ENCODE measurements around the gene ARAF.
"Not testable (repeated sequence)": the region's sequence is repeated elsewhere in the genome, so short reads cannot be mapped to it uniquely, and the experiment has no call there.

ARAF gene

DNA sequence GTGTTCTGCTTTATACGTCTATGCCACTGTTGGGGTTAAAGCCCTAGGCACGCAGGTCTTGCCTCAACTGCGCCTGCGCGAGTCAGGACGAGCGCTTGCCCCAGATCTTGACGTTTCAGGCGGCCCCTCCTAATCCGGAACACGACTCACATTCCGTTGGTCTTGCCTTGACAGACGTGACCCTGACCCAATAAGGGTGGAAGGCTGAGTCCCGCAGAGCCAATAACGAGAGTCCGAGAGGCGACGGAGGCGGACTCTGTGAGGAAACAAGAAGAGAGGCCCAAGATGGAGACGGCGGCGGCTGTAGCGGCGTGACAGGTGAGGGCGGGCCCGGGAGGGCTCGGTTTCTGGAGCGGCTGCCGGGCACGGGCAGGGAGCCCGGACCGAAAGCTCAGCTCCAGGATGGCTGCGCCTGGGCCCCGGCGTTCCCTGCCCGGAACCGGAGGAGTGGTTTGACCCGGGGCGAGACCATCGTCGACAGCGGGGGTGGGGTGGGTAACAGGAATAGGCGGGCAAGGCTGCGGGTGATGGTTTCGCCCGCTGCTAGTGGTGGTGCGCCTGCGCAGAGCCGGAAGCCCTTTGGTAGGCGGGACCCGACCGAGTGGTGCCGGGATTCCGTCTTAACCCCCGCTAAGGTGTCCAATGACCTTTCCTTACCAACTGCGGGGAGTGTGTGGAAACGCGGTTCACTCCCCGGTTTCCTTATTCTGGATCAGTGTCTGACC is at the start of gene ARAF:
ARAF (plus strand) TSS at position 272 of the 725 bp plus-strand sequence. CDS start 1,763 bp downstream, outside the sequence.
- DNase-seq, result peak; percentile 94 to 95

DNA sequence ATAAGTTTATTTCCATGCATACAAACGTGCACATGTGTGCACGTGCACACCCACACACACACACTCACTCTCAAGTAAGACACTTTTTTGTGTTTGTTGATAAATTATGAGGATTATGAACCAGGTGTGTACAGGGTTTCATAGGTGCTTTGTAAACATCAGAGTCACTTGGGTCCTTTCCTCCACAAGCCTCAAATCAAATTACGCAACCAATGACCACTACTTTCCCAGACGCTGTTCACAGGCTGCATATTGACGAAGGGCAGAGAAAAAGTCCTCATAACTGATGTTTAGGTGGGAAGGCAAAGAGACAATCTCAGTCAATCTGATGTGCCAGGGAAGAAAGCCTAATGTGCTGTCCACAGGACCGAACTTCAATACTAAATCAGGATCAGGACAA is 48.6 kb upstream of the ARAF start:
- DNase-seq, result not testable (repeated sequence)

DNA sequence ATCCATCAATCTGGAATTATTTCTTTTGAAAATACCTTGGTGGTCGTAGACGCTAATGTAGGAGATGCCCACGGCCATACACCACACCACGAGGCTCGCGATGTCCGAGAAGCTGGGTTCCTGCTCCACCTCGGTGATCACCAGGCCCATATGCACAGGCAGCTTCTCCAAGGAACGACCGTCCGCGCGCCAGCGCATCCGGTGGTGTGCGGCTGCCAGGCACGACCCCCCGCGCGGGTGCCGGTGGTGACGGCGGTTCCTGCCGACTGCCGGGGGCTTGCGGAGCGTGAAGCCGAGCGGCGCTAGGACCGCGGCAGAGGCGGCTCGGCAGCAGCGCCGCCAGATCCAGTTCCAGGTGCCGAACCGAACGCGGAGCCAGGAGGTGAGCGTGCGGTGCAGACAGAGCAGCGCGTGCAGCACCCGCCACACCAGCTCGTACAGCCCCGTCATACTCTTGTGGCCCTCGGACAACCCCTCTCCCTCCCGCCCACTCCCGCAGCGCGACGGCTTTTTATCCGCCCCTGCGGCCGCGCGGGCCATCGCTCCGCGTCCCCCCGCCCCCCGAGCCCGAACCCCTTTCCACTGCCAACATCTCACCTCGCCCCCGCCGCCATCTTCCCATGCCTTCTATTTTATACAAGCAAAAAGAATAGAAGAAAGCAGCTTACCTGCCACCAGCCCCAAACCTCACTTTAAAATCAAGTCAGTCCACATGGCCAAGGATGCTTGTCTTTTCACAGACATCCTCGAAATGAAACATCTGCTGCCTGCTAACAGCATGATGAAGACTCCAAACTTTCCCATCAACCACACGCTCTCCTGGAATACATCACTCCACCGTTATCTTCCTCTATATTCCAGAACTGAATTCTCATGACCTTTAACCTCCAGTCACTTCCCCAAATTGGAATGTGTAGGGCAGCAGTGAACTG is 47.7 kb upstream of the ARAF start:
- DNase-seq, result not testable (repeated sequence)

DNA sequence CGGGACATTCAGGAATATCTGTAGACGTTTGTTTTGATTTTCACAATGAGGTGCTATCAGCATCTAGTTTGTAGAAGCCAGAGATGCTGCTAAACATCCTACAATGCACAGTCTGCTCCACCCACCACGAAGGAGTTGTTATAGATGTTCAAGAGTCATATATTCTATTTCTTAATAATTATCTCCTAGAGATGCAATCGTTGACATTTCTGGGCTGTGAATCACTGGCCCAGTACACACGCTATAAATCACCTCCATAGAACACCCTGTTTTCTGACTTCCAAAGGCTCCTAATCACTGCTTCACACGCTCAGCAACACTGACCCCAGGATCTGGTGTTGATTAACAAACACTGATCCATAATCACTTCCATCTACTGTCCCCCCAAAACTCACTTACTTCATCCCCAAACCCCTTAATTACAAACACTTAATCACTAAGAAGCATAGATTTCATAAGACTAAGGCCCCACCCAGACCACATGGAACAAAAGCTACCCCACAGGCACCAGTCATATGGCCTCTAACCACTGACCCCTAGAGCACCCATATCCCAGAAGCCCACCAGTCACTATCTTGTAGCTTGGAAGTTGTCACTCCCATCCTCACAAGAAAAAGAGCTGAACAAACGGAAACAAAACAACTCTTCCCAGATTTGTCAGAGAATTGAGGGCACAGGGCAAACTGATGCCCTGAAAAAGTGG is 46.3 kb upstream of the ARAF start:
- no peak for DNase-seq

DNA sequence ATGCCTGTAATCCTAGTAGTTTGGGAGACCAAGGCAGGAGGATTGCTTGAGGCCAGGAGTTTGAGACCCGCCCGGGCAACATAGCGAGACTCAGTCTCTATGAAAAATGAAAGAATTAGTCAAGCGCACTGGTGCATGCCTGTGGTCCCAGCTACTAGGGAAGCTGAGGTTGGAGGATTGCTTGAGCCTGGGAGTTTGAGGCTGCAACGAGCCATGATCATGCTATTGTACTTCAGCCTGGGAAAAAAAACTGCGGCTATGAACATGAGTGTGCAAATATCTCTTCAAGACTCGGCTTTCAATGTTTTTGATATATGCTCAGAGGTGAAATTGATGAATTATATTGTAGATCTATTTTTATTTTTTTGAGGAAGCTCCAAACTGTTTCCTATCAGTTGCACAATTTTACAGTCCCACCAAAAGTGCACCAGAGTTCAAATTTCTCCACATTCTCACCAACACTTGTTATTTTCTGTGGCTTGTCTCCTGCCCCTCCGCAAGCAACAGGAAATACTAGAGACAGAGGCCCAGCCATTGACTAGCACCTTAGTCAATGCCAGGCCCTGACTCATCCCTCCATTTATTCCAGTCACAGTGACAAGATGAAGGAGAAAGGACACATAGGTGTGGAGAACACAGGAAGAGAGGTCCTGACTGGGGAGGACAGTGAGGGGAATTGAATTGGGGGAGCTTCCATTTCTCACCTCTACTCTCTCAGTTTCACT is 44.9 kb upstream of the ARAF start:
- DNase-seq, result no peak

DNA sequence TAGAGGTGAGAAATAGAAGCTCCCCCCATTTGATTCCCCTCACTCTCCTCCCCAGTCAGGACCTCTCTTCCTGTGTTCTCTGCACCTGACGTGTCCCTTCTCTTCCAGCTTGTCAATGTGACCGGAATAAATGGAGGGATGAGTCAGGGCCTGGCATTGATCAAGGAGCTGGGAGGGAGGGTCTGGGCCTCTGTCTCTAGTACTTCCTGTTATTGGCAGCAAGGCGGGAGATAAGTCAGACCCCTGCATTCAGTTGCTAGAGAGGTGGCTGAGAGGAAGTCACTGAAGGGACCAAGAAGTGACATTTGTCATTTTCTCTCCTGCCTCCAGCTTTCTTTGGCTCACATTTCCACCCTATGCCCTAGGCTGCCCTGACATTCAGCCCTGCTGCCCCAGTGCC is 42.9 kb upstream of the ARAF start:
- DNase-seq, result no peak

DNA sequence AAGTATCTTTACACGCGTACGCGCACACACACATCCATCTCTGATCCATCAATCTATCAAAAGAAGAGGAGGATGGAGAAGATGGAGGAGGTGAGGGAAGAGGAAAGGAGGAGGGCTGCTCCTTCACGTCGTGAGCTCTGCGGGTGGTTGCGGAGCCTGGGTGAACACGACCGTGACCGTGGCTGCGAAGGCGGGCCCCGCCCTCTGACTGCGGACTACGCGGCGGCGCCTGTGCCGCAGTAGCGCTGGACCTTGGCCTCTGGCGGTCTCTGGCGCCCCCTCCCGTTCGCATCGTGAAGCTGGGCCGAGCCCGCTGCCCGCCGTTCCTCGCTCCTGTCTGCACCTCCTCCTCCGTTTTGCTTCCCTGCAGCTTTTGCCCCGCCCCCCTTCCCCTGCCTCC is 37.7 kb upstream of the ARAF start:
- peak; percentile 73 to 76 for DNase-seq

DNA sequence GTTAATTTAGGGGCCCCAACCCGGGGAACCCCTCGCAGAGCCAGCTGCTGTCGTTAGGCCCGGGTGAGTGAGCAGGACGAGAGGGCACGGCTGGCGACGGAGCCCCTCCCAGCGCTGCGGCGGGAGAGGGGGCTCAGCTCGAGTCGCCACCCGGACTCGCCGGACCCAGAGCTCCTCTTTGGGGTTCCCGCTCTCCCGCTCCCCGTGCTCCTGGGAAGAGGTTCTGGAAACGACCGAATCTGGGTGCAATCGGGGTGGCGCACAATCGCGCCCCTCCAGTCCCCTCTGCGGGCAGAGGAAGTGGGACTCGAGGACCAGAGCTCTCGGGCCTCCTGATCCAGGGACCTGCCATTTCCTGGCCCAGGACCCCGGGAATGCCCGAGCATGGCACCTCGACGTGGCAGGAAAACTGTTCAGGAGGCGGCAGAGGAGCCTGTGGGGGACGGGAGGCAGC is 37.3 kb upstream of the ARAF start:
- DNase-seq, result no peak

DNA sequence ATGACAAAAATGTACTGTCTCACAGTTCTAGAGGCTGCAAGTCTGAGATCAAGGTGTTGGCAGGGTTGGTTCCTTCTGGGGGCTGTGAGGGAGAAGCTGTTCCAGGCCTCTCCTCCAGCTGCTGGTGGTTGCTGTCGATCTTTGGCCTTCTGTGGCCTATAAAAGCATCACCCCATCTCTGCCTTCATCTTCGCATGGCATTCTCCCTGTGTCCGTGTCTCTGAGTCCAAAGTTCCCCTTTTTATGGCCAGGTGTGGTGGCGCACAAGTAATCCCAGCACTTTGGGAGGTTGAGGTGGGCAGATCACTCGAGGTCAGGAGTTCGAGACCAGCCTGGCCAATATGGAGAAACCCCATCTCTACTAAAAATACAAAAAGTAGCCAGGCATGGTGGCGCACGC is 31.5 kb upstream of the ARAF start:
- no peak for DNase-seq

DNA sequence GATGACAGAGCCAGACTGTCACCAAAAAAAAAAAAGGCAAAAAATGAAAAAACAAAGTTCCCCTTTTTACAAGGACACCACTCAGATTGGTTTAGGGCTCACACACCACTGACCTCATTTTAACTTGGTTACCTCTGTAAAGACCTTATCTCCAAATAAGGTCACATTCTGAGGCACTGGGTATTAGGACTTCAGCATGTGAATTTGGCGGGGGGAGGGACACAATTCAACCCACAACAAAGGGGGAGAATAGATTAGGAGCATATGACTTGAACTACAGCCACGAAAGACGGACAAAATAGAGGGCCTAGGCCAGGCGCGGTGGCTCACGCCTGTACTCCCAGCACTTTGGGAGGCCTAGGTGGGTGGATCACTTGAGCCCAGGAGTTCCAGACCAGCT is 31.0 kb upstream of the ARAF start:
- DNase-seq, result no peak

DNA sequence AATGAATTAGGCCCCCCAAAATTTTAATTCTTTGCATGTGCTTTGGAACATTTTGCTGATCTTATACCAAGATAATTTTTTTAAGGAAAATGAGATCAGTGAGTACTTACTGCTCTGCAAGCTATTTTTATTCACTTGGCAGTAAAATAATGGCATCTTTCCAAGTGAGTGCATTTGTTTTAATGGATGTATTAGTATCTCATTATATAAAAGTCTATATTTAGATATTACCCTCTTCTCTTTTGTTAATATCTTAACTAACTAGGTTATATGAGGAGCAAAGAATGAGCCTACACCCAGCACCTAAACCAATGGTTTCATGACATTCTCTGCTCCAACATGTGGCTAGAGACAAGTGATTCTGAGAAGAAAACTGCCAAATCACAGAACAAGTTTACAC is 21.1 kb upstream of the ARAF start:
- DNase-seq, result no peak

DNA sequence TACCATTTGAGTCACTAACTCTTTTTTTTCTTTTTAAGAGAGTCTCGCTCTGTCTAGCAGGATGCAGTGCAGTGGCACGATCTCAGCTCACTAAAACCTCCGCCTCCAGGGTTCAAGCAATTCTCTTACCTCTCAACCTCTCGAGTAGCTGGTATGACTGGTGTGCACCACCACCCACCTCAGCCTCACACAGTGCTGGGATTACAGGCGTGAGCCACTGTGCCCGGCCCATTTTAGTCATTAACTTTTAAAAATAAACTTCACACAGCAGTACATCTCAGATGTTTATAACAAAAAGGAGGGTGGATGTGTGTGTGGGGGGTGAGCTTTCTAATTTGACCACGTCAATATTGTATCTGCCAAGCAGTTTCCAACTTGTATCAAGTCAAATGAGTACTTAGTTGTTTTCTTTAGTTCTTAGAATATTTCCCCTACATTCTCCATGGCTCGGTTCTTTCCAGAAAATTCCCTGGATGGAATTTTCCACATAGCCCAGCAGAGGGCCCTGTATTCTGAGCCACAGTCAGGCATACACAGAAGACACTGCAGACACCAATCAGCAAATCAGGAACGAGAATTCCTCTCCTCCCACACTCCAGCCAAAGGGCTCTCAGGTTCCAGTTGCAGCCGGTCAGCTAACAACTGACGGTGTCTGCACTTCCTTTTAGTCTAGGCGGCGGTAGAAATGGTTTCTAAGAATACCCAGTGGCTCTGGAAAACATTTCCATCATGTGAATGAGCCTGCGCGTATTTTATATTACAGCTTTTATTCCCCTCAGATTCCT is 20.1 kb upstream of the ARAF start:
- no peak for DNase-seq

DNA sequence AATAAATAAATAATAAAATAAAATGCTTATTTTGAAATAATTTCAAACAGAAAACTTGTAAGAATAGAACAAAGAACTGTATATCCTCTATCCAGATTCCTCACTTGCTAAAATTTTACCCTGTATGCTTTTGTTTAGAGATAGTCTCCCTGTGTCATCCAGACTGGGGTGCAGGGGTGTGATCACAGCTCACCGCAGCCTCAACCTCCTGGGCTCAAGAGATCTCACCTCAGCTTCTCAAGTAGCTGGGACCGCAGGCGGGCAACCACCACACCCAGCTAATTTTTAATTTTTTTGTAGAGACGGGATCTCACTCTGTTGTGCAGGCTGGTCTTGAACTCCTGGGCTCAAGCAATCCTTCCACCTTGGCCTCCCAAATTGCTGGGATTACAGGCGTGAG is 17.5 kb upstream of the ARAF start:
- no peak for DNase-seq

DNA sequence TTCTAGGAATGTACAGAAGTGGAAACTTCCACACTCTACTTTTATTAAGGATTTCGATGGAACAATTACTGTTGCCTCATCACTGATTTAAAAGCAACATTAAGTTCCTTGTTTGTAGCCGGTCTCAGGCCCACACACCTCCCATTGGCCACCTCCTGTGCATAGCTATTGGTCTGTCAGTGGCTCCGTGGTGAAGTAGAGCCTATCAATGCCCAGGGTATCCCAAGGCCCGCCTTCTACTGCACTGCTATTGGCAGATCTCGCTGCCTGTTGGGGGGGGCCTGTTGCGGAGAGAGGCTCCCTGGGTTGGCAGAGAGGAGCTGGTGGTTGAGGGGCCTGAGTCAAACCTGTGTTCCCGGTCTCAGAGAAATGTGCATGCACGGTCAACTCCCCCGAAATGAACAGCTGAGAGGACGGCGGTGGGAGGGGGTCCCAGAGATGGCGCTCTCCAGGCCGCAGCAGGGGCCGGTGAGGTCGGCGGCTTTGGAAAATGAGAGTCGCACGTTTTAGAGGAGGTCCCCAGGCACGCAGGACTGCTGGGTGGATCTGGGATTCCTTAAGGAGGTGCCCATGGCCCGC is 4.9 kb upstream of the ARAF start:
- peak; percentile 78 to 81 for DNase-seq

DNA sequence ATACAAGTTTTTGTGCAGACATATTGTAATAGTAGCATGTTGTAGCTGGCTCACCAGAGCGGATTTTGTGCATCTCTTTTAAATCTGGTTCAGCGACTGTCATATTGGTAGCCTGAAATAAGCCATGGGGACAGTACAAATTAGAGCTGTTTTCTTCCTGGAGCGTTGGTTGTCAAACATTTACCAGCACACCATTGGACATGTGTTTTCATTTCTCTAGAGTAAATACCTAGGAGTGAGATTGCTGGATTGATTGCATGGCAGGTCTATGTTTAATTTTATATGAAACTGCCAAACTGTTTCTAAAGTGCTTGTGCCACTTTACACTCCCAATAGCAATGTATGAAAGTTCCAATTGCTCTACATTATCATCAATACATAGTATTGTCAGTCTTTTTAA is 2.6 kb upstream of the ARAF start:
- no peak for DNase-seq

DNA sequence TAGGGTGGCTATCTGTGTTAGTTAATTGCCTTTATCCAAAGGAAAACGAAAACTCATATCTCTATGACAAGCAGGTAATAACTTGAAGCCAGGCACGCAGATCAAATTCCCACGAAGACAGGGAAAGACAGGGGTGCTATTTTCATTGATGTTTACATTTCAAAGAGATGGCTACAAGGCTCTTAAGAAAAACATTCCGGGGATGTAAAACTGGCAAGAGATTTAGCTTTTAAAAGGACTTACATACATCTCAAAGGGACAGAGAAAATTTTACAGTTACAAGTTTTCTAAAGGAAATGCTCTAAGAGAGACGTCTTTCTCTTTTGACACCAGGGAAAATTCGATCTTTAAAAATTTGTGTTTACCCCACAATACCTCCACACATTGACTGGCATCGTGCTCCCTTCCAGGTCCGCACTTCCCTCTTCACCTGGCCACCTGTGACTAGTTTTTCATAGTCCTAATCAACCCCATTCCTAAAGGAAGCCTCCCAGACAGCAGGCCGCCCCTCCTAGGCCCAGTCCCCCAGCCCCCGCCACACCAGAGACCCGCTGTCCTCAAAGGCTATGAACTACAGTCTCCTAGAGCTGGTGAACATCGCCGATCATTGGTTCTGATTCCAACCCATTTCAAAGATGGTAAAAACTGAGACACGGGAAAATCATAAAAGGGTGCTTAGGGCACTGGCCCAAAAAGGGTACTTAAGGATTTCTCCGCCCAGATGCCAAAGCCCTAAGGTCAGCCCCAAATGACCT is 649 bp upstream of the ARAF start:
- no peak for DNase-seq

DNA sequence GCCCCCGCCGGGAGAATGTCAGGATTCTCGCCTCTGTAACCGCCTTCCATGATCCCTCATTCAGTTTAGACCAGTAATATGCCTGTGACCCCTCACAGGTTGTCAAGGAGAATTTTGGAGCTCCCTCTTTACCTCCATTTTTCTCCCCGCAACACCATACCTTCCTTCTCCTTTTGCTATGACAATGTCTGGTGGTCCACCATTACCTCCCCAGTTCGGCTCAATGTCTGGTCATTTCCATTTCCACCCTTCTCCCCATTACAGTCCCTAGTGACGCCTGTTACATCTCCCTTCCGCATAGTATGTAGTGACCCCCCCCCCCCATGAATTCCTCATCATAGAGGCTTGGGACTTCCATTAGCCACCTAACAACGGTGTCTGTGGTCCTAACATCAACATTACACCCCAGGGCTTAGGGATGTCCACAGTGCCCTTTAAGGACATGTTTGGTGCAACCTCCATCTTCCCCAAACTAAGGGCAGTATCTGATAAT is 700 bp downstream of the ARAF start:
- DNase-seq, result no peak

DNA sequence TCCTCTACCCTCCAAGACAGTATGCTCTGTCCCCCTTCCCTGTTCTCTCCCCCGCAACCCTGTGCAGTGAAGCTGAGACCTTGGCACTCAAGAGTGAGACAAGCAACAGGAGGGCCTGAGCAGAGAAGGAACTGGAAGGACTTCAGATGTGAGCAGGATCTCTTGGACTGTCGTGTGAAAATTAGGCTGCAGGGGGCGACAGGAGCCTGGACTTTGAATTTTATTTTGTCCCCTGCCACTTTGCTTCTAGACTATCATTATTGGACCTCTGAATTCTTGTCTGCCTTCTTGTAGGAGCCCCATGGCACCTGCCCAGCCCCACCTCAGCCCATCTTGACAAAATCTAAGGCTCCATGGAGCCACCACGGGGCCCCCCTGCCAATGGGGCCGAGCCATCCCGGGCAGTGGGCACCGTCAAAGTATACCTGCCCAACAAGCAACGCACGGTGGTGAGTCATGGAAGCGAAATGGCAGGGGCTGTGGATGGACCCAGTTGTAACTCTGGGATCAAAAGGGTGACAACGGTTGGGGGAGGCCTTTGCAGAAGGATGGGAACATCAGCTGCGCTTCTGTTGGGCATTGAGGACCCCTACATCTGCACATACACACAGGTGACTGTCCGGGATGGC is 1.7 kb downstream of the ARAF start:
- no peak for DNase-seq

DNA sequence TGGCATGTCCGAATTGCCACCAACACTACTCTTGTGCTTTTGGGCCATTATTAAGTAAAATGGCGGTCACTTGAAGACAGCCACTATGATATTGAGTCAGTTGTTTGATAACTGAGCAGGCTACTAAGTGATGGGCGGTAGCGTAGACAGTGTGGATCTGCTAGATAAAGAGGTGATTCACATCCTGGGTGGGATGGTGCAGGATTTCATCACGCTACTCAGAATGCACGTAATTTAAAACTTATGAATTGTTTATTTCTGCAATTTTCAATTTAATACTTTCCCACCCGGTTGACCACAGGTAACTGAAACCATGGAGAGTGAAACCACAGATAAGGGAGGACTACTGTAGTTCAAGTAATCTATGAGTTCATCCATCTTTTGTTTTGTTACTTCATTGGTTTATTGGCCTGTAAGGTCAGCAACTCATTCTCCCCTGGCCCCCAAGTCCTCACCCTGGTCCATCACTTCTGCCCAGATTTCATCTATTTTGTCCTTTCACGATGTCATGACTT is 2.9 kb downstream of the ARAF start:
- no peak for DNase-seq

Data from activated CD4-positive, alpha-beta T cell treated with anti-CD3 and anti-CD28 coated beads for 4 hours (primary cell).